ENCODE data around the gene POFUT2.
"Not testable (repeated sequence)": the region's sequence is repeated elsewhere in the genome, so short reads cannot be mapped to it uniquely, and the experiment has no call there.

POFUT2 gene

DNA sequence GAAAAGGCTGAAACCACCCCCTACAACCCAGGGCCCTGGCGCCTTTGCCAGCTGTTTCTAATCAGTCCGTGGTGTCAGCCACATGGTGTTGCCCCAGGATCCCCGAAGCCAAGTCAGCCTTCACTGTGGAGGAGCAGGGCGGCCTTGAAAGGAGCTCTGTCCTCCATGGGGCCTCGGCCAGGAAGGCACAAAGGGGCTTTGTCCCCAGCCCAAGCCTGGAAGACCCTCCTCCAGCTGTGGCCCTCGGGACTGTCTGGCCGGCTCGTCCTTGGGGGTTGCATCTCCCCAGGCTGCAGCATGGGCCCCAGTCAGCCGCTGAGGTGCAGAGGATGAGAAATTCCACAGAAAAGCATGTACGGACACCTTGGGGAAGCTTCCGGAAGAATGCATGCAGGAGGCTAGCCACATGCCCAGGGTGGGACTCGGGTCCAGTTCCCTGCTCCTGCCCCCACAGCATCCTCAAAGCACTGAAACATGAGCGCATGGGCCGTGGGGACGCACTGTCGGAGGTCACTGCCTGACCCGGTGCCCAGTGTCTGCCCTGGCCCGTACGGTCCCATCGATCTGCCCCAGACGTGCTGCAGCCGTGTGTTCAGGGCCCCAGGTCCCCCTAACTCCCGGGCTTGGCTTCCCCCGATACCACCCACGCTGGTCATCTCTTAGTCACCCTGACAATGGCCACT, 38.6 kb upstream of the POFUT2 start:
- DNase-seq (ENCODE audit: insufficient read length, low spot score) (no peak), FAIRE-seq (no peak)

DNA sequence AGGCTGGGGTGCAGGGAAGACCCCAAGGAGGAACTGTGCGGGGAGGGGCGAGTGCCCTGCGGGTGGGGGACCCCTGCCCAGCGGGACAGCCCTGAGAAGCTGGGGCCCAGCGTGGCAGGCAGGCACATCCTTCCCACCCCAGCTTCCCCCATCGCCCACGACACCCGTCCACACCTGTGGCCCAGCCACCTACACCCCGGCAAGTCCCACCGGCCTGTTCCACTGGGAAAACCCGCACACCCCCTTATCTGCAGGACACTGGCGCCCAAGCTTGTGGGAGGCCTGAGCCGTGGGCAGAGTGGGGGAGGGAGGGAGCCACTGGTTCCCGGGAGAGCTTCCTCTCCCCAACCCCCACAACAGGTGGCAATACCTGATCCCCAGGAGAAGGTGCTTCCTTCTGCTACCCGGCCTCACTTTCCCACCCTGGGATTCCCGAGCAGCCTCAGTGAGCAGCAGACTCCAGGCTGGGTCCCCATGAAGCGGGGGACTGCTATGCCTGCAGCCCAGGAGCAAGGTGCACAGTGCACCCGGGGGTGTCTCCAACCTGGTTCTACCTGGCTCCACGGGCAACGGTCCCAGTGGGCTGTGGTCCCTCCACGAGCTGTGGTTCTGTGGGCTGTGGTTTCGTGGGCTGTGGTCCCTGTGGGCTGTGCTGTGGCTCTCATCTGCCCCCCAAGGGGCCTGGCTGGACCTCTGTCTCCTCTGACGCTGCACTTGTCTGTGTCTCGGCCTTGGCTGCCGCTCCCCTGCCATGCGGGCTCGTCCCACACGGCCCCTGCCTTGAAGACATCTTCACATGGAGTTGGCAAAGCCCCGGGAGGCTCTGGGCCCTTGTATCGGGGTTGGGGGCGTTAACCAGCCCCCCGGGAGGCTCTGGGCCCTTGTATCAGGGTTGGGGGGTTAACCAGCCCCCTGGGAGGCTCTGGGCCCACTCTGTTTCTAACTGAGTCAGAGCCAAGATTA, 37.8 kb upstream of the POFUT2 start:
- no peak for FAIRE-seq

DNA sequence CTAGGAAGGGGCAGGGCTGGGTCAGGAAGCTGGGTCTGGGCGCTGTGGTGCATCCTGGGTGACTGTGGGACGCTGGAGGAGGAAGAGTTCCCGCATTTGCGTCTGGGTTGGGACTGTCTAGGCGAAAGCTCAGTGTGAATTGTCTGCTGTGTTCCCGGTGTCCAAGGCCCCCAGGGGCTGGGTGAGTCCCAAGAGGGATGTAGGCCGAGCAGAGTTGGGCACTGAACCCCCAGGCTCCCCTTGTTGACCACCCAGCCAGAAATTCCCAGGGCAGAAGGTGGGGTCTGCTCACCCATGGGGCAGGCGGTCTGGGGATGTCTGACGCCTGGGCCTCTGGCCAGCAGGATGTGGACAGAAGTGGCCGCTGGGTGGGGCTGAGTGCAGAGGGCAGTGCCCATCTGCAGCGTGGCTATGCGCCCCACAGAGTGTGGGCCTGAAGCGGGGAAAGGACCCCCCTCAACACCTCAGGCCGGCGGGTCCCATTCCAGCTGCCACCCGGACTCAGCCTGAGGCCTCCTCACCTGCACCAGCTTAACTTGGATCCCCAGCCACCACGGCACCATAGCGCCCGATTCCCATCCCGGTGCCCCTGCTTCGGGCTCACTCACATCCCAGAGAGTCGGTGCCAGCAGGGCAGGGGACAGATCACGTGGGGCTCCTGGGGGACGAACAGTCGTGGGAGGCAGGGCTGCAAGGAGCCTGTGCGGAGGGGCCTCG, 37.0 kb upstream of the POFUT2 start:
- DNase-seq (ENCODE audit: insufficient read length, low spot score), result no peak
- FAIRE-seq, result no peak

More for the DNA sequence above, 37.8 kb upstream of the POFUT2 start:
- DNase-seq (ENCODE audit: insufficient read length, low spot score), result no peak

DNA sequence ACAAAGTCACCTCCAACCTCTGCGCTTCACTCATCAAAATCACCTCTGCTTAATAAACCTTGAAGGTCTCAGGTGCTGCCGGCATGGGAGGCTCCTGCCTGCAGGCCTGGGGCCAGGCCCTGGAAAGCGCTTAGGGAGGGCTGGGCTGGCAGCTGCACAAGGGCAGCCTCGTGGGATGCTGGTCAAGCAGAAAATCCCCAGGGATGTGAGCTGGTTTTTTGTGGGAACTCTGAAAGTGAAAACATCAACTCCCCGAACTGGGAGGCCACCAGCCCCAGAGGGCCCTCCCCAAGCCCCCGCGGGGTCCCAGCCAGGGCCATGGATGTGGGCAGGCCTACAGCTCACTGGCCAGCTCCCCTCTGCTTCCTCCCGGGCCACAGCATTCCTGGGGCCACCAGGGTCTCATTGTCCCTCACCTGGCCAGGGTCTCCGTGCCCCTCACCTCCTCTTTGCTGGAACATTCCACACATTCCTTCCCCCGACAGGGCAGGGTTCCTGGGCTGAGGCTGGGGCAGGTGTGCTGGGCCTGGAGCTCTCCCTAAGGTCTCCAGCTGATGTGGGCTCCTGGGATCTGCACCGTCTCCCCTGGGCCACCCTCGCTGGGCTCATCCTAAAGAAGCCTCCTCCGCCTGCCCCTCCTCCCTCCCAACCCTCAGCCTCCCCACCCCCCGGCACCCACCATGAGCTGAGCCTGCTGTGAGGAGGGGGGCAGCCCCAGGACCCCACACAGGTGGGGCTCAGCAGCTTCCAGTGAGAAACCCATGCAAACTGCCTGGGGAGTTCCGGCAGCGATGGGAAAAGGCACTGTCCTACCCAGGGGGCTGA, 36.0 kb upstream of the POFUT2 start:
- no peak for DNase-seq (ENCODE audit: insufficient read length, low spot score)
- FAIRE-seq, result no peak

DNA sequence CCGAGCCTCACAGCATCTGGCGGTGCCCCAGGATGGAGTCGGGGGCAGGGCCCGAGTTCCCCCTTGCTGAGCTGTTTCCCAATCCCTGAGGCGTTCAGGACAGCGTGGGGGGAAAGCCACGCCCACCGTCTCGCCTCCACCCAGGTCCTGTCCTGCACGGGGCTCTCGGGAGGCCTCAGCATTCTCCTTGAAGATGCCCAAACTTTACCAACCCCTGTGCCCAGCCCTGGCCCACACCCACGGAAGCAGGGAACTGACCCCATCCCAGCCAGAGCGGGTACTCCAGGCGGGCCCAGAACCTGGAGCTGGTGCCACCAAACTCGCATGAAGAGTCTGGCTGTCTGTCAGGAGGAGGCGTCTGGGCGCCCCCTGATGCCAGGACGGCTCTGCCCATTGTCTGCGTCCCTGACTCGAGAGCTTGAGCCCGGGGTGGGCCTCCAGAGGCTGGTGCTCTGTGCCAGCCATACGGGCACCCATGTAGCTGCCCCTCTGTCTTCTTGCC, 35.3 kb upstream of the POFUT2 start:
- FAIRE-seq (no peak), DNase-seq (ENCODE audit: insufficient read length, low spot score) (no peak)

DNA sequence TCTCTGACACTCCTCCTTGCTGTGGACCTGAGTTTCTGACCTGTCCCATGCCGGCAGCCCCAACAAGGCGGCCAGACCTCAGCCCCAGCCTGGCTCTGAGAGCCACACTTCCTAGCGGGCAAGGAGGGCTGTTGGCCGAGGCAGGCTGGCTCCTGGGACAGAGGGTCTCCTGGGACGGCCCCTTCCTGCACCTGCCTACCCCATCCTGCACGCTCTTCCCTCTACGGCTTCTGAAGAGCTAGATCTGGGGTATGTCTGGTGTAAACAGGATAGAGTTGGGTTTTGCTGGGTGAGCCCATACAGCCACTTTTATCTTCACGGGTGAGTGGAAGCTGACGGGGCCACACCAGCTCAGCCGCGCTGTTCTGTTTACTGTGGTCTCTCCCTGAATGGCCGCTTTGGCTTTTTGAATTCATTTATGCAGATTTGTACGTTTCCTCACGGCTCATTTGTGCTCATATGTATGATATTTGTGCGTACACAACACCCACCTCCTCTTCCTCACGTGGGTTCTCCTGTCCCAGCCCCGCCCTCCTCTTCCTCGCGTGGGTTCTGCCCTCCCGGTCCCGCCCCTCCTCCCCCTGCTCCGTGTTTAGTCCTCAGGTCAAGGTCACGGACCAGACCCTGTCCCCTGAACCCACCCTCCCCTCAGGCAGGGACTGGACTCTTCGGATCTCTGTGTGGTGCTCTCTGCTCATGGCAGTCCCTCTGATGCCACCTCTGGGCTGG, 34.7 kb upstream of the POFUT2 start:
- FAIRE-seq, result no peak

DNA sequence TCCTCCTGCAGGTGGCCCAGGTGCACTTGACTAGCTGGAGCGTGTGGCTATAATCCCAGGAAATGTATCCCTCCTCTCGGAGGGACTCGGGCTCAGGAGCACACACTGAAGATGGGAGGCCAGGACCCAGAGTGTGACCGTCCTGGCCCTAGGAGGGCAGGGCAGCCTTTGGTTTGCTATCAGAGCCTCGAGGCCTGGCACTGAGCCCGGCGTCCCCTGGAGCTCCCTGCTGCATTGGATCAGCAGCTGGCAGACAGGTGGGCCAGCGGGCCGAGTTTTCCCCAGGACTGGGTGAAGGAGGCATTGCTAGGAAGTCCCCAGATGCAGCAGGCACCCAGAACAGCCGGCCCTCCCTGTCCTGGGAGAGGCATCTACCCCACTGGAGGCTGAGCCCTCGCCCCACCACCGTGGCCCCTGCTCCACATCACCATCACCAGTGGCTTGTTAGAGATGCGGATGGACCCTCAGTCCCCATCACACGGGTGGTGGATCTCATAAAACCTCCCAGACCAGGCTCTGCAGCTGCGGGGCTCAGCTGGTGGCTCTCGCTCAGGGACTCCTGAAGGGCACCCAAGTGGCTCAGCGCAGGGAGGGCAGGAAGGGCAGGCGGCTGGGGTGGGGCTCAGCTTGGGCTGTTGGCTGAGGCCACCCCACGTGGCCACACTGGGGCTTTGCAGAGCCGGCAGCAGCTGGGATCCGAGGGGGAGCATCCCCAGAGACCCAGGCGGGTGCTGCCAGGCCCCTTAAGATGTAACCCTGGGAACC, 32.7 kb upstream of the POFUT2 start:
- FAIRE-seq (no peak), DNase-seq (ENCODE audit: insufficient read length, low spot score) (no peak)

More for the DNA sequence above, 34.7 kb upstream of the POFUT2 start:
- no peak for DNase-seq (ENCODE audit: insufficient read length, low spot score)

DNA sequence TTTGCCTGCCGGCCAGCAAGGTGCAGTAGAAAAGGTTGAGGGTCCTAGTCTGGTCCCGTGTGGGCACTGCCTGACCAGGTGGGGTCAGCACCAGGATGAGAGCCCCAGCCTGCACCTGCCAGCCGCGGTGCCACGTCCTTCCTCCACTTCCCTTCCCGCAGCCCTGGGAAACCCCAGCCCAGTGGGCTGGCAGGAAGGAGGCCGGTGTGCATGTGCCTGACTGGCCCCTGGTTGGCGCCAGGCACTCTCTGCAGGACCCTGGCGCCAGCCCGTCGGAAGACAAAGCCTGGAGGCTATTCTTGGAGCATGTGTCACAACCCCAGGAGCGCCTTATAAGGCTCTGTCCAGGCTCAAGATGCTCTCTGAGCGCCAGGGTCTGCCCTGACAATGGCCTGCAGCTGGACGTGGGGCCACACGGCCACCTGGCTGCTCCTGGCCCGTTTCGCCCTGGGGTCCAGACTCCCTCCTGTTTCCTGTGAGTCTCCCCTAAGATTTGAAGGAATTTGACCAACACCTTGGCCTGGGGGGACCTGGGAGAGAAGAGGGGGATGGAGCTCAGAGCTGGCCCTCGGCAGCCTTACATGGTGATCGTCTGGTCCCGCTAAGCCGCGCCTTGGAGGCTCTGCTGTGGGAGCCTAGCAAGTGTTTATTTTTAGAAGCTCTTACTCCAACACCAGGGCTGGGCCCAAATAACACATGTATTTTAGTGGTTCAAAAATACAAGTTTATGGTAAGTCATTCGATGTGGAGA, 31.9 kb upstream of the POFUT2 start:
- DNase-seq (ENCODE audit: insufficient read length, low spot score) (no peak), FAIRE-seq (no peak)

DNA sequence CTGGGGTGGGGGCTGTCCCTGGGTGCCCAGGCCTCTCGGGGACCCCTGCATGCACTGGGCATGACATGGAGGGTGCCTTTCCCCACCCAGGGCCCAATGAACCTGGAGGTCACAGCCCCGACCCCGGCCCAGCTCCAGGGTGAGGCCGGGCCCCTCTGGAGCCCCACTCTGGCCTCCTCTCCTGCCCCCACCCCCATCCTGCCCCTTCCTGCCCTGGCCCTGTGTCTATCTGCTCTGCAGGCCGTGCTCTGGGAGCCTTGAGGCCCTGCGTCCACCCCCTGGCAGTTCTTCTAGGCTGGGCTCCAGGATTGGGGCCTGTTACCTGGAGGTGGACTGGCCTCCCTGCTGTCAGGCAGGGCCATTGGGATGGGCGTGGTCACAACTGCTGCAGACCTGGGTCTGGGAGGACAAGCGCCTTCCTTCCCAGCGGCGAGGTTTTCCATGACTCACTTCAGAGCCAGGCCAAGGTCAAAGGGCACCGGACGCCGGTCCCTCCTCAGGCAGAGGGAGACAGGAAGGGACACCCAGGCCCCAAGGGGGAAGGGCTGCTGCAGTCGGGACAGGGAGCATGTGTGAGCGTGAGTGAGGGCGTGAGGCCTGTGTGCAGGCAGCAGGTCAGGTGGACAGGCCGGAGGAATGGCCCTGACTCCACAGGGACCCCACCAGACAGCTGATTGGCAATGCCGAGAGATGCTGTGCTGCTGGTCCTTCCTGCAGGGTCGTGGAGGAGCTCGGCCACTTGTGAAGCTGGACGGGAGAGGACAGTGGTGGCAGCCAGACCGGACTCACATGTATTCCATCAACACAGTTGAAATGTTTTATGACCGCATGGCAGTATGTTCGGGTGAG, 31.1 kb upstream of the POFUT2 start:
- FAIRE-seq (no peak), DNase-seq (ENCODE audit: insufficient read length, low spot score) (no peak)

DNA sequence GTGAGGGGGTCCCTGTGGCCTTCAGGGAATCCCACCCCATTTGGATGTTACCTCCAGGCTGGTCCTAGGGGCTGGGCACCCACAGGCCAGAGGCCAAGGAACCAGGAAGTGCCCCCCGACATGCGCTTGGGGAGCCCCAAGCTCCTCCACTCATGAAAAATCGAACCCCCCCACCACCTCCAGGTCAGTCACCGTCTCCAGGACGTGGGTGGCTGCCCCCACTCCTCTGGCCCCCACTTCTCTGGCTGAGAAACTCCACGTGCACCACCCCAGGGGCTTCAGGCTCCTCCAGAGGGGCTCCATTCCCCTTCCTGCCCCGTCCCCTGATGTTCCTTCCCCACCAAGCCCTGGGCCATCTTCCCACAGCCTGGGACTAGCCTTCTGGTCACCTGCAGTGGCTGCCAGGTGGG, 30.5 kb upstream of the POFUT2 start:
- FAIRE-seq (no peak), DNase-seq (ENCODE audit: insufficient read length, low spot score) (no peak)

DNA sequence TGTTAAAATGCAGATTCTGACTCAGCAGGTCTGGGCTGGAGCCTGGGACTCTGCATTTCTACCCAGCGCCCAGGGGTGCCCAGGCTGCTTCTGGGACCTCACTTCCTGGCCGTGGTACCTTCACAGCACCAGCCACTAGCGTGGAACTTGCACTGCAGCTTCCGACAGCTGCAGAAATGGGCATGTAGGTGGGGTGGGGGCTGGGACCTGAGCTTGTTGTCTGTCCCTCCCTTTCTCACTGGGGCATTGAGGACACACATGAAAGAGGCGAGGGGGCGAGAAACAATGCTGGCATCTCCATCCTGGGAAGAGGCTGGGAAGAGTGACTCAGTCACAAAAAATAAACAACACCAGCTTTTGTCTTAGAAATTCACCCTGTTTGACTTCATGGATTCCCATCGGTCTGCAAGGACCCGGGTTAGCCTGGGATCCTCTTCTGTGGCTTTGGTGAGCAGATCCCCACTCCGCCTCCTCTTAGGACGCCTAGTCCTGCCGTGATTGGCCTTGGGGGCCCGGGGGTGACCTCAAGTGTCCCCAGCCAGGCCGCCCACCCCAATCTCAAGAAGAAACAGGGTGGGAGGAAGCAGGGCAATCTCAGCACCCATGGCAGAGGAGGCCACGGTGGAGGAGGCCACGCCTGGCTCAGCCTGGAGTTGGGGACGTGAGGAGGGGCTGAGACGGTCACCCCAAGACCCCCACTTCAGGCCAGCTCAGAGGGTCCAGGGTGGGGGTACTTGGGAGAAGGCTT, 29.9 kb upstream of the POFUT2 start:
- DNase-seq (ENCODE audit: insufficient read length, low spot score) (no peak), FAIRE-seq (no peak)

DNA sequence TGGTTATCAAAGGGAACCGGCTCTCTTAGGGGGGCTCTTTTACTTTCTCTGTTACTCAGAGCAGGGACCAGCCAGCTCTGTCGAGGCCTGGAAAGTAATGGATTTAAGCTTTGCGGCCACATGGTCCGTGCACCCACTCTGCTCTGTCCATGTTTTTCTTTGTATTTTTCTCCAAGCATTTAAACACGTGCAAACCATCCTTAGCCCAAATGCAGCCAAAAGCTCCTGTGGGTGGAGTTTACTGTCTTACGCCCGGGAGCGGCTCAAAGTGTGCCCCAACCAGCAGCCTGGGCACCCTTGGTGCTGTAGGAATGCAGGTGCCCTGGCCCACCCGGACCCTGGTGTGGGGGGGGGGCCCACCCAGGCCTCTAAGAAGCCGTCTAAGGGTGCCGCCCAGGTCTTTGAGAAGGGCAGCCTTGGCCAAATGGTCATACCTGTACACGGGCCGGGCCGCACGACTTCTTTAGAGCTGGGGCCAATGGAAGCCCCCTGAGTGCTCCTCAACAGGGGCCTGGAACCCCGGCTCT, 29.2 kb upstream of the POFUT2 start:
- no peak for DNase-seq (ENCODE audit: insufficient read length, low spot score)
- FAIRE-seq, result no peak

DNA sequence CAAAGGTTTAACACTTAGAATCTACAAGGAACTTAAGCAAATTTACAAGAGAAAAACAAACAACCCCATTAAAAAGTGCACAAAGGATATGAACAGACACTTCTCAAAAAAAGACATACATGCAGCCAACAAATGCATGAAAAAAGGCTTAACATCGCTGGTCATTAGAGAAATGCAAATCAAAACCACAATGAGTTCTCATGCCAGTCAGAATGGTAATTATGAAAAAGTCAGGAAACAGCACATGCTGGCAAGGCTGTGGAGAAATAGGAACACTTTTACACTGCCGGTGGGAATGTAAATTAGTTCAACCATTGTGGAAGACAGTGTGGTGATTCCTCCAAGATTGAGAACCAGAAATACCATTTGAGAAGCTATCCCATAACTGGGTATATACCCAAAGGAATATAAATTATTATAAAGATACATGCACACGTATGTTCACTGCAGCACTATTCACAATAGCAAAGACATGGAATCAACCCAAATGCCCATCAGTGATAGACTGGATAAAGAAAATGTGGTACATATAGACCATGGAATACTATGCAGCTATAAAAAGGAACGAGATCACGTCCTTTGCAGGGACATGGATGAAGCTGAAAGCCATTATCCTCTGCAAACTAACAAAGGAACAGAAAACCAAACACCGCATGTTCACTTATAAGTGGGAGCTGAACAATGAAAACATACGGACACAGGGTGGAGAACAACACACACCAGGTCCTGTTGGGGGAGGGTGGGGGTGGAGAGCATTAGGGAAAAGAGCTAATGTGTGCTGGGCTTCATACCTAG, 28.2 kb upstream of the POFUT2 start:
- not testable (repeated sequence) for FAIRE-seq; DNase-seq (ENCODE audit: insufficient read length, low spot score)

DNA sequence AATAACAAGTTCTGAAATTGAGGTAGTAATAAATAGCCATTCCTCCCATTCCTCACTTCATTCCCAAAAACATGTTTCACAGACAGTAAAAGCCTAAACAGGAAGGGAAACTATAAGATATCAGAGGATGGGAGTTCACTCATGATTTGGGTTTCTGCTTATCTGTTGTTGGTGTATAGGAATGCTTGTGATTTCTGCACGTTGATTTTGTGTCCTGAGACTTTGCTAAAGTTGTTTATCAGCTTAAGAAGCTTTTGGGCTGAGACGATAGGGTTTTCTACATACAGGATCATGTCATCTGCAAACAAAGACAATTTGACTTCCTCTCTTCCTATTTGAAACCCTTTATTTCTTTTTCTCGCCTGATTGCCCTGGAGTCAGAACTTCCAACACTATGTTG, 26.0 kb upstream of the POFUT2 start:
- DNase-seq (ENCODE audit: insufficient read length, low spot score) (no peak), FAIRE-seq (no peak)

DNA sequence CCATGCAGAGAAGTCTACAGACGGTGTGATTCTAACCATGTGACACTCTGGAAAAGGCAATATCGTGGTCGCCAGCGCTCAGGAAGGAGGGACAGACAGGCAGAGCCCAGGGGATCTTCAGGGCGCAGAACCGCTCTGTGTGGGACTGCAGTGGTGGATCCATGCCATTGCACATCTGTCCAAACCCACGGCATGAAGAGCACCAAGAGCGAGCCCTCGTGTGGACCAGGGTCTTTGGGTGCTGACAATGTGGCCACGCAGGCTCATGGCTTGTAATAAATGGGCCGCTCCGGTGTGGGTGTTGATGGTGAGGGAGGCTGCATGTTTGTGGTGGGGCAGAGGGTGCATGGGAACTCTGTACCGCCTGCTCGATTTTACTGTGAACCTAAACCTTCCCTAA, 25.3 kb upstream of the POFUT2 start:
- FAIRE-seq (no peak), DNase-seq (ENCODE audit: insufficient read length, low spot score) (no peak)

DNA sequence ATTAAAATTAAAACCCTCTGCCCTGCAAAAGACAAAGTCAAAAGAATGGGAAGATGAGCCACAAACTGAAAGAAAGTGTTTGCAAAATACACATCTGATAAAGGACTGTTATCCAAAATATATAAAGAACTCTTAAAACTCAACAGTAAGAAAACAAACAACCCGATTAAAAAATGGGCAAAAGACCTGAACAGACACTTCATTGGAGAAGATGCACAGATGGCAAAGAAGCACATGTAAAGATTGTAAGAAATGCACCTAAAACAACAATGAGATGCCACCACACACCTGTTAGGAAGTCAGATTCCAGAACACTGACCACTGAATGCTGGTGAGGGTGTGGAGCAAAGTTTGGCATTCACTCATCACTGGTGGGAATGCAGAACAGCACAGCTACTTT, 24.6 kb upstream of the POFUT2 start:
- DNase-seq (ENCODE audit: insufficient read length, low spot score), result no peak
- FAIRE-seq, result no peak
